ENCODE results near the gene ERG. TPM values are rescaled to one million over a fixed set of nuclear protein-coding genes. Genes with fewer than 3 reads are reported as not detected.
A peak's percentile ranks its signal among the peaks of the same experiment; 100 is the strongest.

Gene ERG
- total RNA-seq, 1 donor from 2014 or later: not detected

GRCh38 chr21:38358098-38358497 lies 140.2 kb downstream of the ERG start:
- H3K27ac Mint-ChIP-seq: no peak overlapping the region

GRCh38 chr21:38356883-38357625 lies 141.2 kb downstream of the ERG start:
- H3K4me1 Mint-ChIP-seq: peaks cover 2% of the 10 kb centered on the region

More at GRCh38 chr21:38358098-38358497, 140.2 kb downstream of the ERG start:
- H3K27me3 ChIP-seq: peaks cover 5% of the 10 kb centered on the region
- H3K4me3 Mint-ChIP-seq: no peak overlapping the region
- H3K27ac ChIP-seq: no peak overlapping the region
- H3K9me3 ChIP-seq (ENCODE audit: low read depth): no peaks in the 10 kb centered on the region
- no peak overlapping the region for H2AFZ ChIP-seq (replicated peaks)
- H3K36me3 Mint-ChIP-seq: no peaks in the 10 kb centered on the region
- DNase-seq (ENCODE audit: low spot score): no peak
- no peaks in the 10 kb centered on the region for H3F3A ChIP-seq (ENCODE audit: low read depth)
- H3K9ac ChIP-seq: no peak overlapping the region
- no peak overlapping the region for H3K4me3 ChIP-seq
- H3K4me1 Mint-ChIP-seq: no peaks in the 10 kb centered on the region
- no peaks in the 10 kb centered on the region for H3K4me1 ChIP-seq
- TF ChIP-seq, protein P1, sequence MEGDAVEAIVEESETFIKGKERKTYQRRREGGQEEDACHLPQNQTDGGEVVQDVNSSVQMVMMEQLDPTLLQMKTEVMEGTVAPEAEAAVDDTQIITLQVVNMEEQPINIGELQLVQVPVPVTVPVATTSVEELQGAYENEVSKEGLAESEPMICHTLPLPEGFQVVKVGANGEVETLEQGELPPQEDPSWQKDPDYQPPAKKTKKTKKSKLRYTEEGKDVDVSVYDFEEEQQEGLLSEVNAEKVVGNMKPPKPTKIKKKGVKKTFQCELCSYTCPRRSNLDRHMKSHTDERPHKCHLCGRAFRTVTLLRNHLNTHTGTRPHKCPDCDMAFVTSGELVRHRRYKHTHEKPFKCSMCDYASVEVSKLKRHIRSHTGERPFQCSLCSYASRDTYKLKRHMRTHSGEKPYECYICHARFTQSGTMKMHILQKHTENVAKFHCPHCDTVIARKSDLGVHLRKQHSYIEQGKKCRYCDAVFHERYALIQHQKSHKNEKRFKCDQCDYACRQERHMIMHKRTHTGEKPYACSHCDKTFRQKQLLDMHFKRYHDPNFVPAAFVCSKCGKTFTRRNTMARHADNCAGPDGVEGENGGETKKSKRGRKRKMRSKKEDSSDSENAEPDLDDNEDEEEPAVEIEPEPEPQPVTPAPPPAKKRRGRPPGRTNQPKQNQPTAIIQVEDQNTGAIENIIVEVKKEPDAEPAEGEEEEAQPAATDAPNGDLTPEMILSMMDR (IDR thresholded peaks at IDR 0.05): no peak
- TF ChIP-seq EZH2 (IDR thresholded peaks at IDR 0.05): no peak
- no peak for TF ChIP-seq EZH2phosphoT487 (IDR thresholded peaks at IDR 0.05)
- no peak overlapping the region for H3K4me2 ChIP-seq
- no peaks in the 10 kb centered on the region for H3K36me3 ChIP-seq
- no peaks in the 10 kb centered on the region for H3K79me2 ChIP-seq (ENCODE audit: low read depth)
- H3K27me3 Mint-ChIP-seq (ENCODE audit: insufficient read depth, low read depth): peaks cover 8% of the 10 kb centered on the region
- H3K9me3 Mint-ChIP-seq: no peaks in the 10 kb centered on the region
- no peaks in the 10 kb centered on the region for H4K20me1 ChIP-seq (ENCODE audit: low read depth)

GRCh38 chr21:38355992-38356781 lies 142.1 kb downstream of the ERG start:
- no peak overlapping the region for H3K9ac ChIP-seq
- H3K9me3 Mint-ChIP-seq: no peaks in the 10 kb centered on the region
- no peaks in the 10 kb centered on the region for H3K36me3 Mint-ChIP-seq
- peaks cover 11% of the 10 kb centered on the region for H3K27me3 ChIP-seq
- DNase-seq (ENCODE audit: low spot score): peak; percentile 88
- no peaks in the 10 kb centered on the region for H4K20me1 ChIP-seq (ENCODE audit: low read depth)
- H3K27ac ChIP-seq: no peak overlapping the region
- no peaks in the 10 kb centered on the region for H3F3A ChIP-seq (ENCODE audit: low read depth)
- H3K79me2 ChIP-seq (ENCODE audit: low read depth): no peaks in the 10 kb centered on the region
- H3K27me3 Mint-ChIP-seq (ENCODE audit: insufficient read depth, low read depth): peaks cover 8% of the 10 kb centered on the region
- H3K4me3 Mint-ChIP-seq: no peak overlapping the region
- peaks cover 9% of the 10 kb centered on the region for H3K4me1 Mint-ChIP-seq
- H3K36me3 ChIP-seq: no peaks in the 10 kb centered on the region
- H3K4me3 ChIP-seq: no peak overlapping the region
- peak overlapping the region; percentile 63 for H2AFZ ChIP-seq (replicated peaks)
- peaks cover 5% of the 10 kb centered on the region for H3K4me1 ChIP-seq
- TF ChIP-seq, protein P1 (IDR thresholded peaks at IDR 0.05): peak; percentile 96
- no peak for TF ChIP-seq EZH2phosphoT487 (IDR thresholded peaks at IDR 0.05)
- no peak overlapping the region for H3K4me2 ChIP-seq
- H3K27ac Mint-ChIP-seq: peak overlapping the region; percentile 1
- no peaks in the 10 kb centered on the region for H3K9me3 ChIP-seq (ENCODE audit: low read depth)

More at GRCh38 chr21:38356883-38357625, 141.2 kb downstream of the ERG start:
- H3K4me1 ChIP-seq: no peaks in the 10 kb centered on the region
- no peak overlapping the region for H3K27ac ChIP-seq
- H3K27ac Mint-ChIP-seq: no peak overlapping the region
- no peaks in the 10 kb centered on the region for H4K20me1 ChIP-seq (ENCODE audit: low read depth)
- peak overlapping the region; percentile 63 for H2AFZ ChIP-seq (replicated peaks)
- no peak for DNase-seq (ENCODE audit: low spot score)
- peaks cover 8% of the 10 kb centered on the region for H3K27me3 ChIP-seq
- H3K4me3 Mint-ChIP-seq: no peak overlapping the region
- H3K4me3 ChIP-seq: no peak overlapping the region
- no peaks in the 10 kb centered on the region for H3K9me3 Mint-ChIP-seq
- TF ChIP-seq, protein P1 (IDR thresholded peaks at IDR 0.05): no peak
- TF ChIP-seq EZH2 (IDR thresholded peaks at IDR 0.05) (no peak), EZH2phosphoT487 (IDR thresholded peaks at IDR 0.05) (no peak)
- H3K79me2 ChIP-seq (ENCODE audit: low read depth): no peaks in the 10 kb centered on the region
- no peak overlapping the region for H3K4me2 ChIP-seq
- H3K36me3 Mint-ChIP-seq: no peaks in the 10 kb centered on the region
- no peak overlapping the region for H3K9ac ChIP-seq
- no peaks in the 10 kb centered on the region for H3K9me3 ChIP-seq (ENCODE audit: low read depth)
- no peaks in the 10 kb centered on the region for H3K36me3 ChIP-seq
- H3F3A ChIP-seq (ENCODE audit: low read depth): no peaks in the 10 kb centered on the region
- H3K27me3 Mint-ChIP-seq (ENCODE audit: insufficient read depth, low read depth): peaks cover 8% of the 10 kb centered on the region

Data from neural progenitor cell (in vitro differentiated cells).